ENCODE results near the gene NLGN2. TPM values are rescaled to one million over a fixed set of nuclear protein-coding genes. Genes with fewer than 3 reads are reported as not detected.

The NLGN2 gene
- total RNA-seq, 1 experiment from 2014 or later, result 70.2 TPM

- peaks cover 41 to 49% of the 10 kb centered on the region in 2 experiments for H3K4me1 Mint-ChIP-seq
- H3K79me1 ChIP-seq (ENCODE audit: insufficient read depth, low read depth, low read length, poor library complexity, severe bottlenecking), result no peaks in the 10 kb centered on the region
- DNase-seq, result peak; percentile 79
Observed at GRCh38 chr17:7440834-7441195, 33.2 kb downstream of the NLGN2 start.

More at GRCh38 chr17:7440834-7441195, 33.2 kb downstream of the NLGN2 start:
- H3K4me3 Mint-ChIP-seq, result peak overlapping the region; percentile 93 to 98
- H3K27ac ChIP-seq (ENCODE audit: insufficient read length, low read depth, low read length), result no peak overlapping the region
- no peak overlapping the region for H4K5ac ChIP-seq (ENCODE audit: insufficient read length, low read depth, low read length)
- H4K8ac ChIP-seq (replicated peaks; ENCODE audit: insufficient read length, low read depth, low read length), result no peak overlapping the region
- peak; percentile 23; the same call in 1 of the 3 replicates for TF ChIP-seq CTCF (conservative IDR thresholded peaks at IDR 0.05)
- no peak overlapping the region for H3K18ac ChIP-seq (ENCODE audit: insufficient read length, low read depth, low read length)
- H3K14ac ChIP-seq (ENCODE audit: insufficient read depth, low read length), result no peak overlapping the region; the same call in 1 of the 2 replicates
- H3K4ac ChIP-seq (ENCODE audit: low read depth, low read length), result no peak overlapping the region
- H2BK5ac ChIP-seq (ENCODE audit: insufficient read length, low read length), result no peak overlapping the region
- H3K36me3 Mint-ChIP-seq (ENCODE audit: insufficient read depth in 1 of 3, low read depth in 3 of 3), result peaks cover 0 to 13% (median 2%) of the 10 kb centered on the region in 3 experiments; a peak in 3 of 7 replicates
- H3K9ac ChIP-seq (ENCODE audit: extremely low read depth, insufficient read length, low read length), result no peak overlapping the region
- no CpG with 5 or more reads among the region's 12 CpGs for WGBS (ENCODE audit: extremely low coverage, insufficient read length, low lambda C conversion rate)
- H3T11ph ChIP-seq (ENCODE audit: low read length), result no peak overlapping the region
- H3K56ac ChIP-seq (ENCODE audit: insufficient read length, low read depth, low read length), result no peak overlapping the region
- H3K27me3 Mint-ChIP-seq (ENCODE audit: low read depth), result peaks cover 32% of the 10 kb centered on the region
- no peak overlapping the region for H2AFZ ChIP-seq (ENCODE audit: low read length)
- H3K9me3 Mint-ChIP-seq, result no peaks in the 10 kb centered on the region; a peak in 1 of 5 replicates
- H3K4me1 ChIP-seq (ENCODE audit: insufficient read depth, low read length), result no peaks in the 10 kb centered on the region; the same call in 1 of the 2 replicates
- no peak overlapping the region for H2BK12ac ChIP-seq (ENCODE audit: insufficient read length, low read depth, low read length)
- no peaks in the 10 kb centered on the region for H4K20me1 ChIP-seq (ENCODE audit: control insufficient read depth, insufficient read depth, insufficient read length)
- H2BK15ac ChIP-seq (ENCODE audit: low read depth, low read length), result no peak overlapping the region
- H3K4me2 ChIP-seq (ENCODE audit: insufficient read depth, insufficient read length, low read length), result peak overlapping the region; percentile 60
- no peak overlapping the region for H2BK120ac ChIP-seq (ENCODE audit: low read depth, low read length, poor library complexity, severe bottlenecking)
- no peak overlapping the region for H4K91ac ChIP-seq (ENCODE audit: insufficient read length, low read depth, low read length)
- peaks cover 7% of the 10 kb centered on the region for H3K27me3 ChIP-seq (ENCODE audit: insufficient read depth, low read length)
- peaks cover 32% of the 10 kb centered on the region for H3K23me2 ChIP-seq (ENCODE audit: insufficient read length, low read depth, low read length, poor library complexity, severe bottlenecking)
- H2BK20ac ChIP-seq (ENCODE audit: low read depth, low read length, poor library complexity, severe bottlenecking), result no peak overlapping the region
- no peak overlapping the region for H2AK5ac ChIP-seq (ENCODE audit: insufficient read length, low read length)
- no peaks in the 10 kb centered on the region for H3K79me2 ChIP-seq (ENCODE audit: insufficient read depth, low read length)
- H3K23ac ChIP-seq (ENCODE audit: insufficient read length, low read depth, low read length), result no peak overlapping the region
- peak overlapping the region; percentile 67 to 99 (median 97); a peak in 6 of 7 replicates for H3K27ac Mint-ChIP-seq
- H3K9me3 ChIP-seq (ENCODE audit: control insufficient read depth, low read depth, low read length), result no peaks in the 10 kb centered on the region
